DMS114 treated with DMSO at 0.1 percent for 48 hours (cell line): ENCODE results near the gene BMF.
"Not testable (repeated sequence)": the region's sequence is repeated elsewhere in the genome, so short reads cannot be mapped to it uniquely, and the experiment has no call there.

Experiments
- DNase-seq: peaks from one replicate; lab custom pipeline; 2025; ENCODE audit not compliant: unreplicated experiment; lab: John Stamatoyannopoulos, UW

BMF gene

GRCh38 chr15:40108855-40109735 is at the start of gene BMF:
Gene BMF (minus strand): TSS chr15:40108879. CDS start chr15:40106086, 2,793 bp downstream.
- peak; percentile 98 for DNase-seq

DNA sequence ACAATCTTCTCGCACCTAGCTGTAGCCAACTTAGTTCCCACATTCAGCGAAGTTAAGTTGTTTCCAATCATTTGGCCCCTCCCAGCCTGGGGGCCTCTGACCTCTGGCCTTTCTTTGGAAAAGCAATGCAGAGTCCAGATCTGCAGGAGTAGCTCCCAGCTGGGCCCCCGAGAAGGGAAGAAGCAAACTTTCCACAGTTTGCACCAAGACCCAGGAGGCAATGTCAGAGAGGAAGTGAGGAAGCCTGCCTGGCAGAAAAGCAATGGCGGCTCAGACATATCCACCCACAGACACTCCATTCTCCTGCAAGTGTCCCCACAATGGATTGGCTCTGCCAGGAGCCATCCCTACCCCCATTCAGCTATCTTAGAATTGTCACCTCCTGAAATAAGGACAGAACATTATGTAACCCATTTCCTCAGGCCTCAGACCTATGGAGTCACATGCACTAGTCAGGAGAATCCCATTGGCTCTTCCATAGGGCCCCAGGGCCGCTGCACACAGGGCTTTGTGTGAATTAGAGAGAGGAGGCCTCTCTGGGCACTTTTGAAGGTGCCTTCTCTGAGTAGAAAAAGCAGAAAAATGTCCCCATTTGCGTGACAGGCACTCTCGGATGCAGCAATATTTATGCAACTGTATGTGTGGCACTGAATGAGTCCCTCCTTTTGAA is 49.2 kb upstream of the BMF start:
- DNase-seq = no peak

GRCh38 chr15:40155270-40155910 is 46.7 kb upstream of the BMF start:
- no peak for DNase-seq

DNA sequence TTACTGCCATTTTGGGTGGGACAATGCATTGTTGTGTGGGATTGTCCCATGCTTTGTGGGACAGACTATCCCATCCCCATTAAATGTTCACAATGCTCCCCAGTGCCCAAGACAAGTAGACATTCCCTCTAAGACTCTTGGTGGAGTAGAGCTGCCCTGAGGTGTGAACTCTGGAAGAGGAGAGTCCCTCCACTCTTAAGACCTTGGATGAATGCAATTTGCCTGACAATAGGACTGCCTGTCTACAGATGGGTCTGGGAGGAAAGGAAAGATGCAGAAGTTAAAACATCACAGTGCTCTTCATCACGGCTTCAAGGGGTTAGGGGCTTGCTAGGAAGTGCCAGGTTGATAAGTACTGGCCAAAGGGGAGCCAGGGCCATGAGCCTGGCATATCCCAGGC is 46.1 kb upstream of the BMF start:
- DNase-seq = not testable (repeated sequence)

DNA sequence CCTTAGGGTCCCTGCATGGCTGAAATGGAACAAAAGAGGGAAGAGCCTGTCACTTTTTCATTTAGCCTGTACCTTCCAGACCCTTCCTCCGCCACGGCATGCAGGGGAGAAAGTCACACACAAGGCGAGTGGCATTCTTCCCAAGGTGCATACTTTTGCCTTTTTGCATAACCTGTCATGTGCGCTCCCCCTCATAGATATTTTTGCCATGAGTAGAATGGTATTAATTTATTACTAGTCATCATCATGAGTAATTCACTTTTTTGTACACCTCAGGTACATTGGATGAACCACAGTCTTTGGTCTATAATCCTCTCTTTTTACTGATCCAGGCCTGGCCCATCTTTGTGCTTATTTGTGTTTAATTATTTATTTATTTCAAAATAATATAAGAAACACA is 43.3 kb upstream of the BMF start:
- DNase-seq = no peak

- DNase-seq = no peak
Observed at GRCh38 chr15:40151499-40151898, 42.8 kb upstream of the BMF start.

DNA sequence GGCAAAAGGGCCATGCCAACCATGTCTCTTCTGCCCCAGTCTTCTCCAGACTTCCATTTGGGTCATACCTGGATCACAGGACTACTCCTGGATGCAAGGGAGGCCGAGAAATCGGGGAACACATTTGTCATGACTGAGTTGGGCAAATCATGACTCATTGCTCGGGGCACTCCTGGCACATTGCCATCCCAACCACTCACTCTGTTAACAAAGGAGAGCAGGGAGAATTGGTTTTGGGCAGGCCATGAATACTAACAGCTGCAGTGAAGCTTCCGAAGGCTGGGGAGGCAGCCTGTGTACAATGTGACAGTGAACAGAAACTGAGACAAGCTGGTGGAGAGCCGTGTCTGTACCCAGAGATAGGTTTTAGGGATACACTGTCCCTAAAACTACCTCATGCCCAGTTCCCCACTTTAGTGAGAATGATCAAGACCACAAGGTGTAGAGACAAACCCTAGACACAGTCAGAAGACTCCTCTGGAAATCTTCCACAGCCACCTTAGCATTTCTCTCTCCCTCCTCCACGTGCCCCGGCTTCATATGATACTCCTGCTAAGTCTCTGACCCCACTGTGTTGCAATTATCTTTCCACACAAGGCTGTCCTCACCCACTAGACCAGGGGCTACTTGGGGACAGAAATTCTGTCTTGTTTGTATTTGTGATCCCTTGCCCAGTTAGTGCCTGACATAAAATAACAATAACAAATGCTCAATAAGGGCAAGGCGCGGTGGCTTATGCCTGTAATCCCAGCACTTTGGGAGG is 41.7 kb upstream of the BMF start:
- DNase-seq = no peak

- DNase-seq = no peak
Observed at GRCh38 chr15:40149339-40149738, 40.7 kb upstream of the BMF start.

- no peak for DNase-seq
Observed at GRCh38 chr15:40146037-40146436, 37.4 kb upstream of the BMF start.

DNA sequence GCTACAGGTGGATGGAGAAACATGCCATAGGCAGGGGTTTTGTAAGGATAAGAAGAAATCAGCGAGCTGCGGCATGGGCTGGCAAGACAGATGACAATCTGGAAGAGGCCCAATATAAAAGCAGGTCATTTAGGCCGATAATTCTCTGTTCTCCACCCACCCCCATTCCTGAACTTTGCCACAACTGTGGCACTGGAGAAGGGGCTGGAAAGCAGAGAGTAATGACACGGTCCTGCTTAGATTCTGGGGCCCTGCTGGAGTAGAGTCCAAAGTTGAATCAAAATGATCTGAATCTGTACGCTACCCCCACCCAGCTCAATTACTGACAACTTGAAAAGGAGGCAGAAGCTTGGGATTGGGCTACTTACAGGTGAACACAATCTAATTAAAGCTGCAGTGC is 33.7 kb upstream of the BMF start:
- DNase-seq = no peak

- DNase-seq = not testable (repeated sequence)
Observed at GRCh38 chr15:40138201-40138570, 29.5 kb upstream of the BMF start.

GRCh38 chr15:40137303-40138200 is 28.9 kb upstream of the BMF start:
- no peak for DNase-seq

DNA sequence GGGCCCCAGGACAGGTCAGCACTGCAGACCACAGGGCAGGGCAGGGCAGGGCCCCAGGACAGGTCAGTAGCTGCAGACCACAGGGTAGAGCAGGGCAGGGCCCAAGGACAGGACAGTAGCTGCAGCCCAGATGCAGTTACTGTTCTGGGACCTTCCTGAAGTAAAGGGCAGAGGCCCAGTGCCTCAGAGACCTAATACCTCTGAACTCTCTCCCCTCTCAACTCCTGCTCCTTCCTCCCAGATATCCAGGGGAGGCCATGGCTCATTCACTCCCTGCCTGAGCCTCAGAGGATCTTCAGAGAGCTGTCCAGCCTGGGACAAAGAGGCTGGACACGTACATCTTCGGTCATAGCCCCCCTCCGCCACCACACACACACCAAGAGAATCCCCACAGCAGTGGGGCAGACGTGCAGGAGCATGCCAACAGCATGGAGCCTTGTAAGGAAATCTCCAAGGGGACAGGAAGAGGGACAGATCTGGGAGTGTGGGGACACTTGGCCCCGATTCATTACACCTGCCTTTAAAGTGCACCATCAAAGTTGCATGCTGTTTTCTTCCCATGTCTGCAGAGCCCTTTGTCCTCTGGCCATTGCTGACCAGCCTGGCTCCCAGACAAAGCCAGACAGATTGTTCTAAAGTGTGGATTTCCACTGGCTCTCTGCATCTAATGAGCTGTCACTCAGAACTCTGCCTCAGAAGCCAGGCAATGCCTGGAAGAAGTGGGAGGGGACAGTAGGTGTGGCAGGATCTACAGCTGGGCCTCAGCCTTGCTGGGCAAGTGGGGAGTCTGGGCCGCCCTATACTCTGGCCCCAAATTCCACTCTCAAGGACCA is 28.0 kb upstream of the BMF start:
- no peak for DNase-seq

- DNase-seq = not testable (repeated sequence)
Observed at GRCh38 chr15:40135846-40136450, 27.3 kb upstream of the BMF start.

- no peak for DNase-seq
Observed at GRCh38 chr15:40134885-40135284, 26.2 kb upstream of the BMF start.

DNA sequence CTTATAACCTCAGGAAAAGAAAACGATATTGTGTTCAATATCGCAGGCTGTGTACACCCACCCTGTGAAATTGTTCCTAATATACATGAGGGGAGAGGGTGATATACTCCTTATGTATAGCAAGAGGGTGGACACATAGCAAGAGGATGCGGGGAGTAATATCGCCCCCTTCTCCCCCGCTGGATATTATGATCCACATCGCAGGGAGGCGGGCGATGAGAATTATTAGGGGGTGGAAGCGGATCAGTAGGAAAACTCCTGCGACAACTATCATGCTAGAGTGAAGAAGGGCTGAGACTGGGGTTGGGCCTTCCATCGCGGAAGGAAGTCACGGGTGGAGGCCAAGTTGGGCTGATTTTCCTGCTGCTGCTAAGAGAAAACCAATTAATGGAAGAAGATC is 24.9 kb upstream of the BMF start:
- DNase-seq = no peak

- no peak for DNase-seq
Observed at GRCh38 chr15:40130799-40131502, 22.3 kb upstream of the BMF start.

DNA sequence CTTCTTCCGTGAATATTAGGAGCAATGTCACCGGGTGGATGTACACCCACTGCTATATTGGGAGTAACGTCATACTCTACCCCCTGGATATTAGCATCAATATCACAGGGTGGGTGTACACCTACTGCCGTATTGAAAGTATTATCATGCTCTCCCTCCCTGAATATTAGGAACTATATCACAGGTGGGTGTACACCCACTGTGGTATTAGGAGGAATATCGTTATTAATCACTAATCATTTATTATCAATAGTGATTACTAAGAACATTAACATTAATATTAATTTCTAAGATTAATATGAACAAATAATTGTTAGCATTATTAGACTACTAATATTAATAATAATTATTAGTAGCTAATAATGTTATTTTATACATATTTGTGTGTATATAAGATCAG is 21.4 kb upstream of the BMF start:
- DNase-seq = no peak
